Loucy (cell line): Measurements from ENCODE around the gene RIIAD1.

Source experiments
- CTCF ChIP-seq: fragments of 200-600 bp; sonication (generic); conservative IDR thresholded peaks from 2 replicates; pipeline ENCODE4 v1.5.1; 2014; ENCODE audit warnings: mild to moderate bottlenecking, antibody characterized with exemption, low read length
- EZH2phosphoT487 ChIP-seq: fragments of 200-600 bp; IDR thresholded peaks from 2 replicates; pipeline ENCODE4 v1.6.1; 2018; ENCODE audit warnings: antibody characterized with exemption, mild to moderate bottlenecking, moderate library complexity, borderline replicate concordance

GRCh38 chr1:151704246-151704645 lies 17.1 kb upstream of the RIIAD1 start:
- TF ChIP-seq CTCF (no peak), EZH2phosphoT487 (no peak)
